ENCODE measurements around the gene ARSG. TPM values are rescaled to one million over a fixed set of nuclear protein-coding genes. Genes with fewer than 3 reads are reported as not detected.

The ARSG gene
- polyA plus RNA-seq, 1 donor from 2014 or later, result 16.9 TPM

GRCh38 chr17:68320311-68320865 is 29.1 kb downstream of the ARSG start:
- no peaks in the 10 kb centered on the region for H3F3A ChIP-seq (ENCODE audit: insufficient read depth, low read length, poor library complexity, severe bottlenecking)
- no peak overlapping the region for H3K4me2 ChIP-seq (ENCODE audit: low read length)
- no peak overlapping the region for H3K4me3 ChIP-seq (ENCODE audit: low read length)
- H3K36me3 ChIP-seq (ENCODE audit: insufficient read depth, low read length), result no peaks in the 10 kb centered on the region
- TF ChIP-seq TAF1 (IDR thresholded peaks at IDR 0.05; ENCODE audit: low read depth), result no peak
- H3K9ac ChIP-seq (ENCODE audit: low read length), result no peak overlapping the region
- peaks cover 3% of the 10 kb centered on the region for H3K9me3 ChIP-seq (ENCODE audit: low read length)
- H2AFZ ChIP-seq (ENCODE audit: low read depth, low read length), result no peak overlapping the region
- H3K79me2 ChIP-seq (replicated peaks; ENCODE audit: insufficient read depth, low read length), result no peaks in the 10 kb centered on the region
- H4K20me1 ChIP-seq (ENCODE audit: insufficient read depth), result no peaks in the 10 kb centered on the region
- no peaks in the 10 kb centered on the region for H3K27me3 ChIP-seq (ENCODE audit: insufficient read depth, low read depth, low read length)
- no peak overlapping the region for H3K27ac ChIP-seq (ENCODE audit: low read length)
- H3K9me2 ChIP-seq (ENCODE audit: insufficient read depth, low read length), result no peaks in the 10 kb centered on the region

- H3K9me3 ChIP-seq (ENCODE audit: low read length), result peaks cover 3% of the 10 kb centered on the region
- H3F3A ChIP-seq (ENCODE audit: insufficient read depth, low read length, poor library complexity, severe bottlenecking), result no peaks in the 10 kb centered on the region
- no peaks in the 10 kb centered on the region for H4K20me1 ChIP-seq (ENCODE audit: insufficient read depth)
- H3K36me3 ChIP-seq (ENCODE audit: insufficient read depth, low read length), result no peaks in the 10 kb centered on the region
- no peak for TF ChIP-seq EZH2 (IDR thresholded peaks at IDR 0.05; ENCODE audit: borderline replicate concordance, insufficient read depth, low read length, poor library complexity, severe bottlenecking)
- TF ChIP-seq EP300 (conservative IDR thresholded peaks at IDR 0.05; ENCODE audit: poor library complexity, severe bottlenecking), result no peak
- TF ChIP-seq RAD21 (conservative IDR thresholded peaks at IDR 0.05), result no peak
- TF ChIP-seq MXI1 (conservative IDR thresholded peaks at IDR 0.05; ENCODE audit: poor library complexity, severe bottlenecking), result no peak
- TF ChIP-seq, protein P1, sequence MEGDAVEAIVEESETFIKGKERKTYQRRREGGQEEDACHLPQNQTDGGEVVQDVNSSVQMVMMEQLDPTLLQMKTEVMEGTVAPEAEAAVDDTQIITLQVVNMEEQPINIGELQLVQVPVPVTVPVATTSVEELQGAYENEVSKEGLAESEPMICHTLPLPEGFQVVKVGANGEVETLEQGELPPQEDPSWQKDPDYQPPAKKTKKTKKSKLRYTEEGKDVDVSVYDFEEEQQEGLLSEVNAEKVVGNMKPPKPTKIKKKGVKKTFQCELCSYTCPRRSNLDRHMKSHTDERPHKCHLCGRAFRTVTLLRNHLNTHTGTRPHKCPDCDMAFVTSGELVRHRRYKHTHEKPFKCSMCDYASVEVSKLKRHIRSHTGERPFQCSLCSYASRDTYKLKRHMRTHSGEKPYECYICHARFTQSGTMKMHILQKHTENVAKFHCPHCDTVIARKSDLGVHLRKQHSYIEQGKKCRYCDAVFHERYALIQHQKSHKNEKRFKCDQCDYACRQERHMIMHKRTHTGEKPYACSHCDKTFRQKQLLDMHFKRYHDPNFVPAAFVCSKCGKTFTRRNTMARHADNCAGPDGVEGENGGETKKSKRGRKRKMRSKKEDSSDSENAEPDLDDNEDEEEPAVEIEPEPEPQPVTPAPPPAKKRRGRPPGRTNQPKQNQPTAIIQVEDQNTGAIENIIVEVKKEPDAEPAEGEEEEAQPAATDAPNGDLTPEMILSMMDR (IDR thresholded peaks at IDR 0.05; ENCODE audit: poor library complexity, severe bottlenecking), result no peak
- TF ChIP-seq, protein P2, sequence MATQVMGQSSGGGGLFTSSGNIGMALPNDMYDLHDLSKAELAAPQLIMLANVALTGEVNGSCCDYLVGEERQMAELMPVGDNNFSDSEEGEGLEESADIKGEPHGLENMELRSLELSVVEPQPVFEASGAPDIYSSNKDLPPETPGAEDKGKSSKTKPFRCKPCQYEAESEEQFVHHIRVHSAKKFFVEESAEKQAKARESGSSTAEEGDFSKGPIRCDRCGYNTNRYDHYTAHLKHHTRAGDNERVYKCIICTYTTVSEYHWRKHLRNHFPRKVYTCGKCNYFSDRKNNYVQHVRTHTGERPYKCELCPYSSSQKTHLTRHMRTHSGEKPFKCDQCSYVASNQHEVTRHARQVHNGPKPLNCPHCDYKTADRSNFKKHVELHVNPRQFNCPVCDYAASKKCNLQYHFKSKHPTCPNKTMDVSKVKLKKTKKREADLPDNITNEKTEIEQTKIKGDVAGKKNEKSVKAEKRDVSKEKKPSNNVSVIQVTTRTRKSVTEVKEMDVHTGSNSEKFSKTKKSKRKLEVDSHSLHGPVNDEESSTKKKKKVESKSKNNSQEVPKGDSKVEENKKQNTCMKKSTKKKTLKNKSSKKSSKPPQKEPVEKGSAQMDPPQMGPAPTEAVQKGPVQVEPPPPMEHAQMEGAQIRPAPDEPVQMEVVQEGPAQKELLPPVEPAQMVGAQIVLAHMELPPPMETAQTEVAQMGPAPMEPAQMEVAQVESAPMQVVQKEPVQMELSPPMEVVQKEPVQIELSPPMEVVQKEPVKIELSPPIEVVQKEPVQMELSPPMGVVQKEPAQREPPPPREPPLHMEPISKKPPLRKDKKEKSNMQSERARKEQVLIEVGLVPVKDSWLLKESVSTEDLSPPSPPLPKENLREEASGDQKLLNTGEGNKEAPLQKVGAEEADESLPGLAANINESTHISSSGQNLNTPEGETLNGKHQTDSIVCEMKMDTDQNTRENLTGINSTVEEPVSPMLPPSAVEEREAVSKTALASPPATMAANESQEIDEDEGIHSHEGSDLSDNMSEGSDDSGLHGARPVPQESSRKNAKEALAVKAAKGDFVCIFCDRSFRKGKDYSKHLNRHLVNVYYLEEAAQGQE (IDR thresholded peaks at IDR 0.05; ENCODE audit: borderline replicate concordance), result no peak
- no peak for TF ChIP-seq POLR2AphosphoS5 (IDR thresholded peaks at IDR 0.05)
- no peak for TF ChIP-seq SMC3 (conservative IDR thresholded peaks at IDR 0.05; ENCODE audit: poor library complexity)
- TF ChIP-seq TAF1 (IDR thresholded peaks at IDR 0.05; ENCODE audit: low read depth), result no peak
- H3K27me3 ChIP-seq (ENCODE audit: insufficient read depth, low read depth, low read length), result no peaks in the 10 kb centered on the region
- H3K9me2 ChIP-seq (ENCODE audit: insufficient read depth, low read length), result no peaks in the 10 kb centered on the region
- H3K4me2 ChIP-seq (ENCODE audit: low read length), result no peak overlapping the region
- H3K79me2 ChIP-seq (replicated peaks; ENCODE audit: insufficient read depth, low read length), result no peaks in the 10 kb centered on the region
- H3K4me3 ChIP-seq (ENCODE audit: low read length), result no peak overlapping the region
- H3K9ac ChIP-seq (ENCODE audit: low read length), result no peak overlapping the region
- H3K27ac ChIP-seq (ENCODE audit: low read length), result no peak overlapping the region
- no peak overlapping the region for H2AFZ ChIP-seq (ENCODE audit: low read depth, low read length)
Observed at GRCh38 chr17:68320943-68321555, 29.8 kb downstream of the ARSG start.
